Calu3 (cell line): Measurements from ENCODE around the gene GFRA4. TPM values are rescaled to one million over a fixed set of nuclear protein-coding genes. Genes with fewer than 3 reads are reported as not detected.

Experiments used
- BruUV-seq: library from RNA; stranded (reverse); fragments of 400-500 nt; replicated peaks from 2 replicates; lab custom pipeline; 2021; lab: Mats Ljungman, UMichigan
- CTCF ChIA-PET: fragments of 300-600 bp; sonication (Branson Sonifier 250); formaldehyde crosslinking; loops from one replicate; lab custom pipeline; 2022; ENCODE audit warnings: antibody characterized with exemption; lab: Charles Lee
- DNase-seq: peaks from one replicate; pipeline ENCODE4 v3.0.0; 2022
- H3K27ac Mint-ChIP-seq: one replicate; pipeline ENCODE4 v1.8.0; 2022; ENCODE audit warnings: mixed read lengths; ENCODE audit not compliant: unreplicated experiment
- H3K27me3 Mint-ChIP-seq: one replicate; pipeline ENCODE4 v1.8.0; 2022; ENCODE audit warnings: mixed read lengths; ENCODE audit not compliant: unreplicated experiment
- H3K36me3 Mint-ChIP-seq: one replicate; pipeline ENCODE4 v1.8.0; 2022; ENCODE audit warnings: mild to moderate bottlenecking, moderate library complexity, mixed read lengths; ENCODE audit not compliant: insufficient read depth, unreplicated experiment
- H3K4me1 Mint-ChIP-seq: one replicate; pipeline ENCODE4 v1.8.0; 2022; ENCODE audit warnings: mild to moderate bottlenecking, low read depth, mixed read lengths; ENCODE audit not compliant: unreplicated experiment
- H3K4me3 Mint-ChIP-seq: one replicate; pipeline ENCODE4 v1.8.0; 2022; ENCODE audit warnings: mild to moderate bottlenecking, low read depth, moderate library complexity, mixed read lengths; ENCODE audit not compliant: unreplicated experiment
- H3K9me3 Mint-ChIP-seq: one replicate; pipeline ENCODE4 v1.8.0; 2022; ENCODE audit warnings: low read depth, mixed read lengths; ENCODE audit not compliant: unreplicated experiment
- intact Hi-C: fragments of 100-400 bp; cut with micrococcal nuclease; formaldehyde crosslinking; loops from one replicate; pipeline ENCODE4 v1.10.0; 2022; ENCODE audit not compliant: unreplicated experiment
- total RNA-seq: library from RNA; stranded (reverse); gene quantifications from 2 replicates; pipeline ENCODE4 v1.2.3, GENCODE V29; 2022
- TF ChIP-seq, protein P1 (sequence below): fragments of 200-600 bp; IDR thresholded peaks from one replicate; pipeline ENCODE4 v1.8.0; 2022; ENCODE audit warnings: antibody characterized with exemption; ENCODE audit not compliant: unreplicated experiment

GFRA4 gene
- total RNA-seq, 1 experiment from 2014 or later: not detected

DNA sequence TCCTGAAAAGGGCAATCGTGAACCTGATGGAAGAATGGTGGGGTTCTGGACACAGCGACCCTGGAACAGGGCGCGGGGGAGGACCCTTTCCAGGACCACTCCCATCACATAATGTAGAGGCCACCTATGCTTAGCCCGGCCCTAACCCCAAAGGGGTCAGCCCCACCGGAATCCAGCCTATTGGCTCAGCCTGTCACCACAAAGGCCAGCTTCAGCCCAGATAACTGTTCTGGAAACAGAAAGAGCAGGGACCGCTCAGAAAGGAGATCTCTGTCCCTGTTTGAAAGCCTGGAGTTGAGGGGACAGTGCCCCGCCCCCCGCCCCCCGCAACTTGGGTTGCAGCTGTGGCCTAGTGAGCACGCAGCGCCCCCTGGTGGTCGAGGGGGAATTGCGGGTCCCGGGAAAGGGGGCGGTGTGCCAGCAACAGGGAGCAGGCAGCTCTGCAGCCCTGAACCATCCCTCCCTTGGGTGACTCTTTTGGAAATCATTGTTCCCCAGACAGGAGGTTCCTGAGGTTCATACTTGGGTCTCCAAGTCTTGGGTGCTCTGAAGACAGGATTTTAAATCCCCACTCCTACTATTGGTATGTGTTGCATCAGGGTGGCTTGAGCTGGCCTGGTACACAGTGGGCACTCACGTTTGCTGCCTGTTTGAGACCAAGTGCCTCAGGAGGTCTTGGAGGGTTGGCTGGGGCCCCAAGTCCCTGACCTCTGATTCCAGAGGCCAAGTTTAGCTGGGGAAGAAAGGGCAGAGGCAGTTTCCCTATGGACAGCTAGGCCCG is 47.7 kb upstream of the GFRA4 start:
- Mint-ChIP-seq H3K4me3 (no peak overlapping the region), H3K27ac (no peak overlapping the region), H3K4me1 (no peaks in the 10 kb centered on the region), H3K36me3 (peaks cover 3% of the 10 kb centered on the region), H3K9me3 (no peaks in the 10 kb centered on the region), H3K27me3 (peaks cover 28% of the 10 kb centered on the region)
- CTCF ChIA-PET: interaction anchor here (0.5 to 1.7 kb wide), 10 partner anchors 9 to 657 kb away, joined by 3 to 9 read pairs (median 4); no protein-coding TSS in a partner anchor
- TF ChIP-seq, protein P1, sequence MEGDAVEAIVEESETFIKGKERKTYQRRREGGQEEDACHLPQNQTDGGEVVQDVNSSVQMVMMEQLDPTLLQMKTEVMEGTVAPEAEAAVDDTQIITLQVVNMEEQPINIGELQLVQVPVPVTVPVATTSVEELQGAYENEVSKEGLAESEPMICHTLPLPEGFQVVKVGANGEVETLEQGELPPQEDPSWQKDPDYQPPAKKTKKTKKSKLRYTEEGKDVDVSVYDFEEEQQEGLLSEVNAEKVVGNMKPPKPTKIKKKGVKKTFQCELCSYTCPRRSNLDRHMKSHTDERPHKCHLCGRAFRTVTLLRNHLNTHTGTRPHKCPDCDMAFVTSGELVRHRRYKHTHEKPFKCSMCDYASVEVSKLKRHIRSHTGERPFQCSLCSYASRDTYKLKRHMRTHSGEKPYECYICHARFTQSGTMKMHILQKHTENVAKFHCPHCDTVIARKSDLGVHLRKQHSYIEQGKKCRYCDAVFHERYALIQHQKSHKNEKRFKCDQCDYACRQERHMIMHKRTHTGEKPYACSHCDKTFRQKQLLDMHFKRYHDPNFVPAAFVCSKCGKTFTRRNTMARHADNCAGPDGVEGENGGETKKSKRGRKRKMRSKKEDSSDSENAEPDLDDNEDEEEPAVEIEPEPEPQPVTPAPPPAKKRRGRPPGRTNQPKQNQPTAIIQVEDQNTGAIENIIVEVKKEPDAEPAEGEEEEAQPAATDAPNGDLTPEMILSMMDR: peak; percentile 86
- no TSS peak for BruUV-seq
- intact Hi-C loops: no loop called here
- DNase-seq: peak; percentile 74

DNA sequence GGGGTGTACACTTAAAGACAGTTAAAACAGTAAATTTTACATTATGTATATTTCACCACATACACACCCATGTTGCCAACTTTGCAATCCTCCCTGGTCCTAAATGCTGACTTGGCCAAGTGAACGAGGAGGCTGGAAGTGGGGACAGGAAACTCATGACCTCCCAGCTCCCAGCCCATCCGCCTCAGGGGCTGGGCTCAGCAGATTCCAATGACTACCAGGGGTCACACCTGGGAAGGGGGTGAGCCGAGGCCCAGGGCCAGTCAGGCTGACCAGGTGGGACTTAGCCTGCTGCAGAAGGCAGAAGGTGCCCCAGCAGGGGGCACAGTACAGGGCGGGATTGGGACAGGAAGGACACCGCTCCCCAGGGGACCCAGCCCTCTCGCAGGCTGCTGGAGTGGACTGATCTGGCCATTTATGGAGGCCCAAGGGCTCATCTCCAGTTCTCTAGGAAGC is 46.8 kb upstream of the GFRA4 start:
- Mint-ChIP-seq H3K4me1 (no peaks in the 10 kb centered on the region), H3K9me3 (no peaks in the 10 kb centered on the region), H3K4me3 (no peak overlapping the region), H3K27ac (no peak overlapping the region), H3K36me3 (peaks cover 3% of the 10 kb centered on the region), H3K27me3 (peaks cover 28% of the 10 kb centered on the region)
- no TSS peak for BruUV-seq
- no peak for DNase-seq
- TF ChIP-seq, protein P1: no peak
- intact Hi-C loops: no loop called here
- CTCF ChIA-PET: interaction anchor here (0.5 to 1.7 kb wide), 5 partner anchors 11 to 619 kb away, joined by 3 to 9 read pairs (median 5); no protein-coding TSS in a partner anchor

DNA sequence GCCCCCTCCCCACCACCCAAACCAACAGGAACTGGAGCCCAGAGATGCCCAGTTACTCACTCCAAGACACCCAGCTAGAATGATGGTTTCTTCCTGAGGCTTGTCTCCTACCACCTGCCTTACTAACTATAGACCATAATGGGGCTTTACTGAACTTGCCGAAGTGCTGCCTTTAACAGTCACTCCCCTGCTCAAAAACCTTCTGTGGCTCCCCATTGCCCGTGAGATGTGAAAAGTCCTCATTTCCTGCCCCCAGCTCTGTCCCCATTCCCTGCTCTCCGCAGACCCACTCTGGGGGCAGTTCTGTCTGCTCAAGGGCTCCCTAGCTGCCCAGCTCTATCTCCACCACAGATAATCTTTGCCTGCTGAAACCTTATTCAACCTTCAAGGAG is 44.3 kb upstream of the GFRA4 start:
- CTCF ChIA-PET: interaction anchor here (1.4 kb wide), 1 partner anchor 31 kb away, joined by 3 read pairs; no protein-coding TSS in a partner anchor
- intact Hi-C loops: no loop called here
- no peak overlapping the region for H3K4me3 Mint-ChIP-seq
- no TSS peak for BruUV-seq
- DNase-seq: no peak
- H3K27ac Mint-ChIP-seq: no peak overlapping the region
- TF ChIP-seq, protein P1: no peak
- no peaks in the 10 kb centered on the region for H3K4me1 Mint-ChIP-seq
- H3K36me3 Mint-ChIP-seq: peaks cover 3% of the 10 kb centered on the region
- H3K9me3 Mint-ChIP-seq: no peaks in the 10 kb centered on the region
- H3K27me3 Mint-ChIP-seq: peaks cover 47% of the 10 kb centered on the region

DNA sequence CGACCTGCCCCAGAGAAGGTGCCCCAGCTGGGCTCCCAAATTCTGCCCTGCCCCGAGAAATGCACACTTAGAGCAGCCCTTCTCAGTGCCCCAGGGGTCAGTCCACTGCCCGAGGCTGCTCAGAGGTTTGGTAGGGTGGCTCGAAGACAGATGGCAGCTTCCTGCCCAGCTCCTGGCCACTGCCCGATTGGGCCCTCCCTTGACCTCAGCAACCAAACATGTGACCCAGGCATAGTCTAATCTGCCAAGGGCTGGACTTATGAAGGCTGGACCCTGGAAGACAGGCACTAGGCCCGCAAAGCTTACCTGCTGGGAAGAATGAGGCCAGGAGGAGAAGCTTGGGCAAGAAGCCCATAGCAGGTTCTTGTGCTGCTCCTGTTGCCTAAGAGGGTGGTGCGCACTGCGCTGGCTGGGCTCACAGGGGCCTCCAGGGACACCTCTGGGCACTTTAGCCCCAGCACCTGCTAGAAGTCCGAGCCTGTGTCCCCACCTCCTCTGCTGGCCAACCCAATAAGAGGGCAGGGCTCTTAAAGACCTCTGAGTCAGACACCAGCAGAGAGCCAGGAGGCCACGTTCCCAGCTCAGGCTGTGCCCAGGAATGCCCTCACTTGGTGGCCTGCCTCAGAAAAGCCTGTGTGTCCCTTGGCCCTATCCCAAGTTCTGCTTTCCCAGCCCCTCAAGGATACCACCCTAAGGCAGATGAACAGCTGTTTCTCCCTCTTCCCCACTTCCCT is 43.7 kb upstream of the GFRA4 start:
- no peak for DNase-seq
- Mint-ChIP-seq H3K27me3 (peaks cover 41% of the 10 kb centered on the region), H3K4me1 (no peaks in the 10 kb centered on the region)

More for the DNA sequence above, 43.7 kb upstream of the GFRA4 start:
- Mint-ChIP-seq H3K9me3 (no peaks in the 10 kb centered on the region), H3K27ac (no peak overlapping the region), H3K4me3 (no peak overlapping the region), H3K36me3 (peaks cover 3% of the 10 kb centered on the region)
- TF ChIP-seq, protein P1: no peak
- BruUV-seq: no TSS peak
- intact Hi-C loops: no loop called here
- CTCF ChIA-PET: interaction anchor here (1.4 kb wide), 1 partner anchor 30 kb away, joined by 3 read pairs; no protein-coding TSS in a partner anchor
